CD4-positive, CD25-positive, alpha-beta regulatory T cell (primary cell): ENCODE data around the gene SLC9A3. TPM values are rescaled to one million over a fixed set of nuclear protein-coding genes. Genes with fewer than 3 reads are reported as not detected.

ENCODE experiments used
- ATAC-seq, 2 donors: fragments of 150-1000 bp; cut with Tn5 transposase; one replicate each; pipeline ENCODE4 v1.10.0; 2021; ENCODE audit warnings: low read depth in 2 of 2, moderate number of reproducible peaks in 2 of 2, moderate library complexity in 1 of 2
- DNase-seq, 3 donors: peaks; one replicate each; pipeline versions ENCODE4 v3.0.0 to v3.0.0-alpha.2; 2012 to 2022; ENCODE audit warnings: mixed read lengths in 1 of 3
- H3K27ac ChIP-seq: one replicate; pipeline ENCODE4 v1.7.0; 2013; ENCODE audit warnings: mild to moderate bottlenecking, low read length; ENCODE audit not compliant: insufficient read depth, poor library complexity, severe bottlenecking
- H3K27me3 ChIP-seq: one replicate; pipeline ENCODE4 v1.7.0; 2013; ENCODE audit warnings: low read length; ENCODE audit not compliant: control insufficient read depth, insufficient read depth
- H3K36me3 ChIP-seq: one replicate; pipeline ENCODE4 v1.7.0; 2013; ENCODE audit warnings: mild to moderate bottlenecking, low read length, moderate library complexity; ENCODE audit not compliant: control insufficient read depth, insufficient read depth
- H3K4me1 ChIP-seq: 2 replicates; pipeline ENCODE4 v1.7.0; 2013; ENCODE audit warnings: mild to moderate bottlenecking, low read length; ENCODE audit not compliant: insufficient read depth, control insufficient read depth, poor library complexity, severe bottlenecking
- H3K4me3 ChIP-seq: one replicate; pipeline ENCODE4 v1.7.0; 2013; ENCODE audit warnings: low read depth, mild to moderate bottlenecking, low read length, moderate library complexity
- H3K9me3 ChIP-seq, 2 experiments: 1 replicate in 1 of 2; 2 replicates in 1 of 2; pipeline ENCODE4 v1.7.0; 2013; ENCODE audit warnings: low read length in 2 of 2, mild to moderate bottlenecking in 1 of 2, moderate library complexity in 1 of 2; ENCODE audit not compliant: control insufficient read depth in 2 of 2
- H3K27ac Mint-ChIP-seq, 3 donors: one replicate each; pipeline ENCODE4 v1.8.0; 2020 to 2022; ENCODE audit warnings: mild to moderate bottlenecking in 3 of 3, mixed read lengths in 3 of 3, moderate library complexity in 2 of 3
- H3K27me3 Mint-ChIP-seq: one replicate; pipeline ENCODE4 v1.8.0; 2022; ENCODE audit warnings: mild to moderate bottlenecking, mixed read lengths
- H3K36me3 Mint-ChIP-seq: one replicate; pipeline ENCODE4 v1.8.0; 2020; ENCODE audit warnings: mixed read lengths
- H3K4me1 Mint-ChIP-seq, 4 donors: one replicate each; pipeline ENCODE4 v1.8.0; 2020 to 2022; ENCODE audit warnings: mixed read lengths in 4 of 4, mild to moderate bottlenecking in 1 of 4
- H3K4me3 Mint-ChIP-seq, 4 donors: one replicate each; pipeline ENCODE4 v1.8.0; 2020 to 2022; ENCODE audit warnings: mild to moderate bottlenecking in 4 of 4, mixed read lengths in 4 of 4, moderate library complexity in 3 of 4
- H3K9me3 Mint-ChIP-seq, 7 donors: one replicate each; pipeline ENCODE4 v1.8.0; 2020 to 2022; ENCODE audit warnings: mixed read lengths in 7 of 7, mild to moderate bottlenecking in 3 of 7, moderate library complexity in 2 of 7
- polyA plus RNA-seq, 4 donors: library from polyadenylated mRNA; unstranded; fragments of 300-500 nt; fragmentation: Illumina TruSeq; gene quantifications; one replicate each; pipeline ENCODE4 v1.2.3, GENCODE V29; 2021
- total RNA-seq: library from RNA; stranded (reverse); gene quantifications from one replicate; pipeline ENCODE4 v1.2.3, GENCODE V29; 2022

The SLC9A3 gene
- total and polyA plus RNA-seq, 5 donors from 2014 or later: 2.0 to 3.1 (median 2.8) TPM

DNA sequence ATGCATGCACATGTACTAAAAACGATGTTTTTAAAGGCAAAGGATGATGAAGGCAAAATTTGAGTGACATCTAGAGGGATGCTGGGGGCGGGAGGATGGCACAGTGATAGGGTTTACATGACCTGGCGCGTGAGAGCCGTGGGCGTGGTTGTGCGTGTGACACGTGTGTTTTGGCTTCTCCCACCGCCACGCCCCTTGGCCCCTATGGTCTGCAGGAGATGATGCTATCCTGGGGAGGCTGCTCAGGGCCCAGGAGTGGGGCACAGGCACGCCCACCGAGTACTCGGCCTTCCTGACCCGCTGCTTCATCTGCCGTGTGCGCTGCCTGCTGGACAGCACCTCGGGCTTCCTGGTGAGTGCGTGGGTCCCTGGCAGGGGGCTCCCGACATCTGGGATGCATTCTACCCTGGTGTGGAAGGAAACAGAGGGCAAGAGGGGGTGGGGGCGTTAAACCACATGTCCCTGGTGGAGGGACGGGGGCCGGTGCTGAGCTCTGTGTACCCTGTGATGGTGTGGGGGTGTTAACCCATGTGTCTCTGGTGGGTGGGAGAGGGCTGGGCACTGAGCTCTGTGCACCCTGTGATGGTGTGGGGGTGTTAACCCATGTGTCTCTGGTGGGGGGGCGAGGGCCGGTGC is 100.5 kb downstream of the SLC9A3 start:
- Histone ChIP-seq H3K9me3 (no peaks in the 10 kb centered on the region), H3K36me3 (no peaks in the 10 kb centered on the region), H3K27ac (no peak overlapping the region), H3K4me1 (no peaks in the 10 kb centered on the region), H3K4me3 (no peak overlapping the region), H3K27me3 (no peaks in the 10 kb centered on the region)
- Mint-ChIP-seq H3K4me1 (no peaks in the 10 kb centered on the region), H3K27ac (no peak overlapping the region), H3K36me3 (no peaks in the 10 kb centered on the region), H3K27me3 (no peaks in the 10 kb centered on the region), H3K4me3 (no peak overlapping the region), H3K9me3 (peaks cover 0 to 3% (median 0%) of the 10 kb centered on the region in 7 donors)
- DNase-seq: no peak
- ATAC-seq: no peak

- Mint-ChIP-seq H3K36me3 (no peaks in the 10 kb centered on the region), H3K27ac (no peak overlapping the region), H3K4me3 (no peak overlapping the region), H3K4me1 (no peaks in the 10 kb centered on the region), H3K27me3 (no peaks in the 10 kb centered on the region), H3K9me3 (peaks cover 0 to 3% (median 0%) of the 10 kb centered on the region in 7 donors)
- Histone ChIP-seq H3K9me3 (no peaks in the 10 kb centered on the region), H3K36me3 (no peaks in the 10 kb centered on the region), H3K27ac (no peak overlapping the region), H3K27me3 (no peaks in the 10 kb centered on the region), H3K4me3 (no peak overlapping the region), H3K4me1 (no peaks in the 10 kb centered on the region)
- no peak for DNase-seq
- ATAC-seq: no peak
These were observed 101.0 kb downstream of the SLC9A3 start for GRCh38 chr5:423233-423565.

DNA sequence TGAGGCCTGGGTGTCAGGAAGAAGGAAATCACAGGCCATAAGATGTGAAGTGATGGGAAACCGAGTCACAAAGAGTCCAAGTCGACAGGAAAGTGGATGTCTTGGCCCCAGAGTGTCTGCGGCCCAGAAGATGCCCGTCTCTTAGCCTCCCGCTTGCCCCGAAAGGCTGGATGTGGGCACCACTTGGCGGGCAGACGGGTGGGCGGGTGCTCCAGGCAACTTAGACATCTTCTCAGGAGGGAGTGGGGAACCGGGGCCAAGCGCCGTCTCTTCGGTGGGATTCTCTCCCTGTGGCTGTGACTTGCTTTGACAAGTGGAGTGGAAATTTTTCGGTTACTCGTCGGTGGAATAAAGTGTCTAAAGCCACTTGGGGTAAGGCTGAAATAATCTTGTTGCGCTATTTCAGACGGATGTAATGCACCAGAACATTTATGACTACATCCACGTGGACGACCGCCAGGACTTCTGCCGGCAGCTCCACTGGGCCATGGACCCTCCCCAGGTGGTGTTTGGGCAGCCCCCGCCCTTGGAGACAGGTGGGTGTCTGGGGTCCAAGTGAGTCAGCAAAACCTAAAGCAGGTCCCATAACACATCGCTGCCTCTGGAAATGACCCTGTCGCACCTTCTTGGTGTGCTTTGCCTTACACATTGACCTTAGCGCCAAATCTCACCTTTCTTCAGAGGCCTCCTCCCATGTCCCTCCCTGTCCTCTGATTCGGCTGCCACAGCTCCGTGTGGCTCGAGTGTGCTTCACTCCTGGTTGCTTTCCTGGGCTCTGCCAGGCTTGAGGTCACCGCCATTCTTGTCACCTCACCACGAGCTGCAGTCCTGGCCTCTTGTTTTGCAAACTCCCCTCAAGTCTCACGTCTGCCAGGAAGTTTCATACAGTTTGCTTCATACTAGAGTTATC is 101.7 kb downstream of the SLC9A3 start:
- no peak overlapping the region for H3K27ac Mint-ChIP-seq
- ATAC-seq: no peak

DNA sequence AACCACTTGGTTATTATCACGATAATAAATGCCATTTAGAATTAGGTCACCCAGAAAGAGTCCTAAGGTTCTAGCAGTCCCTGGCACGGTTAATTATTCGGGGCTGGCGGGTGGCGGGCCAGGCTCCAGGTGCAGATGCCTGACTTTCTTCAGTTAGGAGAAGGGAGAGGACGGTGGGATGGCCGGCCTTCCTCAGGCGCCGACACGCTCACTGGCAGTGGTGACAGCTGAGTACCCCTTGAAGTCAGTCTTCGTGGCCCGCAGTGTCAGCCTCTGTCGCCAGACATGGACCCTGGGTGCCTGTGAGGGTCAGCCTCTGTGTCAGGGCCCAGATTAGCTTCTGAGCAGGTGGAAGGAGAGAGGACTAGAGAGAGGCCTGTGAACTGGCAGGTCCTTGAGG is 102.3 kb downstream of the SLC9A3 start:
- DNase-seq: no peak
- H3K27ac ChIP-seq: no peak overlapping the region
- peak overlapping the region in 1 of 4 donors; percentile 67 for H3K4me3 Mint-ChIP-seq
- H3K4me1 Mint-ChIP-seq: no peaks in the 10 kb centered on the region
- H3K27me3 Mint-ChIP-seq: no peaks in the 10 kb centered on the region
- H3K9me3 Mint-ChIP-seq: peaks cover 0 to 3% (median 0%) of the 10 kb centered on the region in 7 donors
- no peaks in the 10 kb centered on the region for H3K4me1 ChIP-seq
- H3K36me3 Mint-ChIP-seq: no peaks in the 10 kb centered on the region
- H3K4me3 ChIP-seq: no peak overlapping the region
- H3K9me3 ChIP-seq: no peaks in the 10 kb centered on the region
- no peaks in the 10 kb centered on the region for H3K27me3 ChIP-seq
- no peak for ATAC-seq
- no peaks in the 10 kb centered on the region for H3K36me3 ChIP-seq
- no peak overlapping the region for H3K27ac Mint-ChIP-seq

More for the DNA sequence above, 101.7 kb downstream of the SLC9A3 start:
- peaks cover 0 to 3% (median 0%) of the 10 kb centered on the region in 7 donors for H3K9me3 Mint-ChIP-seq
- no peaks in the 10 kb centered on the region for H3K4me1 Mint-ChIP-seq
- Histone ChIP-seq H3K4me1 (no peaks in the 10 kb centered on the region), H3K9me3 (no peaks in the 10 kb centered on the region), H3K4me3 (no peak overlapping the region), H3K36me3 (no peaks in the 10 kb centered on the region), H3K27me3 (no peaks in the 10 kb centered on the region), H3K27ac (no peak overlapping the region)
- no peaks in the 10 kb centered on the region for H3K36me3 Mint-ChIP-seq
- H3K27me3 Mint-ChIP-seq: no peaks in the 10 kb centered on the region
- DNase-seq: no peak
- H3K4me3 Mint-ChIP-seq: no peak overlapping the region

DNA sequence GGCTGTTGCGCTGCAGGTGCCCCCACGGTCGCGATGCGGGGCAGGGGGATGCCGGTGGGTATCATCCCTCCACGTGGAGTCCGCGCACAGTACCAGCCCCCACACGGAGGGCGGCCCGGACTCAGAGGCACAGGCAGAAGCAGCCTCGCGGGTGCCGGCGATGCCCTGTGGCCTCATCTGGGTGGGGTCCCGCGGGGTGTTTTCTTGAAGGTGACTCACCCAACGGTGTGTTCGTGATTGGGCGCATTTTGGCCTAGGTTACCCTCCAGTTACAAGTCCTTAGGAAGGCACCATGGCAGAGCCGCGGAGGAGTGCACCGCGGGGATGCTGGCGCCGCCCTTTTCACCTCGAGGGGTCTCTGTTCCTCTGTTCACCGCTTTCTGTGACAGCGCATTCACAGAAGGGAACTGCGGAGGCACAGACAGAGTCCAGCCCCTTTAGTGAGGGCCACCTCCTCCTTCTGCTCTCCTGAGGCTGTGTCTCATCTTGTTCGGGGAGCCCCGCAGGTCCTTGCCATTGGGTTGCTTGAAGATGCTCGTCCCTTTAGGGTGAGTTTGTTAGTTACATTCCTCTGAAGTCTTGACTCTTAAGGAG is 102.9 kb downstream of the SLC9A3 start:
- H3K27ac ChIP-seq: no peak overlapping the region
- Mint-ChIP-seq H3K4me3 (peak overlapping the region in 1 of 4 donors; percentile 67), H3K27ac (no peak overlapping the region), H3K4me1 (no peaks in the 10 kb centered on the region), H3K27me3 (no peaks in the 10 kb centered on the region), H3K36me3 (no peaks in the 10 kb centered on the region), H3K9me3 (peaks cover 0 to 3% (median 0%) of the 10 kb centered on the region in 7 donors)
- ATAC-seq: no peak
- no peaks in the 10 kb centered on the region for H3K36me3 ChIP-seq
- H3K4me1 ChIP-seq: no peaks in the 10 kb centered on the region
- no peaks in the 10 kb centered on the region for H3K9me3 ChIP-seq
- H3K27me3 ChIP-seq: no peaks in the 10 kb centered on the region
- H3K4me3 ChIP-seq: no peak overlapping the region
- no peak for DNase-seq

DNA sequence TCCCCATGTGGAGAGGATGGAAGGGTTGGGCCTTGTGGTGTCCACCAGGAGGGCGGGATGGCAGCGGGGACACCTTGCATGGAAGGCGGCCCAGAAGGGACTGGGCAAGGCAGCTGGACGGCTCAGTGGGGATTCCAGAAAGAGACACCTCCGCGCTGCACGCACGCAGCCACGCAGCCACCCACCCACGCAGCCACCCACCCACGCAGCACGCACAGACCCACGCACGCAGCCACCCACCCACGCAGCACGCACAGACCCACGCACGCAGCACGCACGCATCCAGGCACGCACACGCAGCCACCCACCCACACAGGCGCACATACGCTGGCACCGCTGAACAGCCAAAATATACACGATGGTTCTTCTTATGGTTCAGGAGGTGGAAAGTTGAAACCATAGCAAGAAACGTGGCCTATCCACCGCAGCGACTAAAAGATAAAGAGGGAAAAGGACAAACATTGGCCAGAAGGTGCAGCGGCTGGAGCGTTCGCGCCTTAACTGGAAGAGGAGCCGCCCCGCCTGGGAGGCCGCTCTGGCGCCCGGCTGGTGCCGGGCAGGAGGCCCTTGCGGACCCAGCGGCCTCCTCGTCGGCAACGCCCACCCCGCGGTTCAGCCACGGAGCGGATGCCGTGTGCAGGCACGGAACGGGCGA is 103.5 kb downstream of the SLC9A3 start:
- Mint-ChIP-seq H3K27ac (no peak overlapping the region), H3K36me3 (no peaks in the 10 kb centered on the region), H3K4me1 (no peaks in the 10 kb centered on the region)

More for the DNA sequence above, 103.5 kb downstream of the SLC9A3 start:
- Histone ChIP-seq H3K27ac (no peak overlapping the region), H3K36me3 (no peaks in the 10 kb centered on the region), H3K27me3 (no peaks in the 10 kb centered on the region), H3K4me1 (no peaks in the 10 kb centered on the region), H3K4me3 (no peak overlapping the region), H3K9me3 (no peaks in the 10 kb centered on the region)
- DNase-seq (no peak), ATAC-seq (no peak)
- Mint-ChIP-seq H3K9me3 (peaks cover 0 to 3% (median 0%) of the 10 kb centered on the region in 7 donors), H3K27me3 (no peaks in the 10 kb centered on the region), H3K4me3 (no peak overlapping the region)
